Endodermal cell (in vitro differentiated cells): ENCODE data around the gene SF3B3. TPM values are rescaled to one million over a fixed set of nuclear protein-coding genes. Genes with fewer than 3 reads are reported as not detected.
A peak's percentile ranks its signal among the peaks of the same experiment; 100 is the strongest.

Experiments
- DNase-seq: peaks from one replicate; pipeline ENCODE4 v3.0.0-alpha.2; 2017
- H3K27ac ChIP-seq: 2 replicates; pipeline ENCODE4 v1.5.1; 2013; ENCODE audit warnings: mild to moderate bottlenecking, low read depth, low read length, moderate library complexity
- H3K27me3 ChIP-seq: 2 replicates; pipeline ENCODE4 v1.6.1; 2013; ENCODE audit warnings: mild to moderate bottlenecking, low read length, moderate library complexity; ENCODE audit not compliant: insufficient read depth, control insufficient read depth, poor library complexity, severe bottlenecking
- H3K36me3 ChIP-seq: 2 replicates; pipeline ENCODE4 v1.7.0; 2013; ENCODE audit warnings: mild to moderate bottlenecking, low read length, moderate library complexity; ENCODE audit not compliant: control insufficient read depth, insufficient read depth
- H3K4me1 ChIP-seq: one replicate; pipeline ENCODE4 v1.7.0; 2013; ENCODE audit warnings: low read length; ENCODE audit not compliant: control insufficient read depth, insufficient read depth
- H3K4me3 ChIP-seq: 2 replicates; pipeline ENCODE4 v1.5.1; 2013; ENCODE audit warnings: mild to moderate bottlenecking, low read length, moderate library complexity
- H3K9ac ChIP-seq: 2 replicates; pipeline ENCODE4 v1.6.1; 2013; ENCODE audit warnings: mild to moderate bottlenecking, low read length, moderate library complexity; ENCODE audit not compliant: poor library complexity, severe bottlenecking; ENCODE audit errors: extremely low read depth
- H3K9me3 ChIP-seq: 2 replicates; pipeline ENCODE4 v1.6.1; 2013; ENCODE audit warnings: mild to moderate bottlenecking, low read length, moderate library complexity; ENCODE audit not compliant: control insufficient read depth
- H3K27ac Mint-ChIP-seq: 2 replicates; pipeline ENCODE4 v1.8.0; 2020; ENCODE audit warnings: mixed read lengths
- H3K27me3 Mint-ChIP-seq: 2 replicates; pipeline ENCODE4 v1.8.0; 2021; ENCODE audit warnings: mild to moderate bottlenecking, mixed read lengths; ENCODE audit not compliant: insufficient read depth
- H3K36me3 Mint-ChIP-seq: 2 replicates; pipeline ENCODE4 v1.8.0; 2020; ENCODE audit warnings: low read depth, mixed read lengths
- H3K4me1 Mint-ChIP-seq: 2 replicates; pipeline ENCODE4 v1.8.0; 2020; ENCODE audit warnings: mixed read lengths
- H3K4me3 Mint-ChIP-seq: 2 replicates; pipeline ENCODE4 v1.8.0; 2020; ENCODE audit warnings: mild to moderate bottlenecking, moderate library complexity, mixed read lengths
- H3K9me3 Mint-ChIP-seq: 2 replicates; pipeline ENCODE4 v1.8.0; 2020; ENCODE audit warnings: mild to moderate bottlenecking, mixed read lengths
- CTCF ChIP-seq: fragments of 200-600 bp; sonication (generic); conservative IDR thresholded peaks from 2 replicates; pipeline ENCODE4 v1.5.0; 2021; ENCODE audit warnings: antibody characterized with exemption, mild to moderate bottlenecking
- WGBS, 2 experiments: methylation state at CpG; one replicate each; pipeline versions ENCODE4 v1.1.5 to v1.1.7; 2013; ENCODE audit warnings: missing lambda C conversion rate in 2 of 2, mixed read lengths in 1 of 2; ENCODE audit not compliant: insufficient coverage in 1 of 2, insufficient read length in 1 of 2; 5-methylcytosine and 5-hydroxymethylcytosine counted together
- long read RNA-seq, 4 experiments: library from polyadenylated mRNA in 2 of 4; library from RNA in 1 of 4; library from capped mRNA in 1 of 4; stranded (forward) in 3 of 4; unstranded in 1 of 4; transcript quantifications; one replicate each; pipeline ENCODE4 v2.0.0, GENCODE V29; 2020 to 2021; ENCODE audit warnings: inconsistent platforms in 1 of 4
- polyA plus RNA-seq, 2 experiments: library from polyadenylated mRNA; stranded (reverse); fragments of 50-300 nt; gene quantifications; one replicate each; pipeline ENCODE4 v1.2.3, GENCODE V29; 2013
- total RNA-seq, 2 donors: library from RNA; stranded (reverse); fragmentation: NEBNext Ultra II Directional in 1 of 2; extraction: Animal tissue kit (Norgen Biotek cat#: 25700) in 1 of 2; gene quantifications; 2 replicates in 1 of 2; 3 replicates in 1 of 2; pipeline ENCODE4 v1.2.1, GENCODE V29; 2021

Gene SF3B3
- 100 to 1,000 TPM; 479 to 484 TPM for total RNA-seq
- 277 TPM for polyA plus RNA-seq (2013, experiment 1 of 2)
- polyA plus RNA-seq (2013, experiment 2 of 2) = 225 TPM
- long read RNA-seq, experiment 1, full-length matches to known transcripts = 7 of 69 reads
- long read RNA-seq, experiment 1, partial matches to known transcripts = 29 of 69 reads
- long read RNA-seq, experiment 1, other reads (novel, unspliced or antisense) = 33 of 69 reads
- long read RNA-seq, experiment 2, full-length matches to known transcripts = 279 of 359 reads
- long read RNA-seq, experiment 2, partial matches to known transcripts = 46 of 359 reads
- long read RNA-seq, experiment 2, other reads (novel, unspliced or antisense) = 34 of 359 reads
- long read RNA-seq, experiment 3, full-length matches to known transcripts = 1,082 of 1,267 reads
- long read RNA-seq, experiment 3, partial matches to known transcripts = 66 of 1,267 reads
- long read RNA-seq, experiment 3, other reads (novel, unspliced or antisense) = 119 of 1,267 reads
- long read RNA-seq, experiment 4, full-length matches to known transcripts = 4 of 29 reads
- long read RNA-seq, experiment 4, partial matches to known transcripts = 22 of 29 reads
- long read RNA-seq, experiment 4, other reads (novel, unspliced or antisense) = 3 of 29 reads

- peak within 1 kb of the TSS; percentile 100 for H3K4me3 ChIP-seq
- Mint-ChIP-seq H3K36me3 (peaks cover 30% of the 10 kb centered on the region), H3K4me3 (peak within 1 kb of the TSS; percentile 92), H3K27ac (peak within 1 kb of the TSS; percentile 96), H3K9me3 (no peaks in the 10 kb centered on the region), H3K4me1 (peaks cover 27% of the 10 kb centered on the region), H3K27me3 (no peaks in the 10 kb centered on the region)
- no peak for TF ChIP-seq CTCF
- H3K27me3 ChIP-seq = no peaks in the 10 kb centered on the region
- peak; percentile 82 for DNase-seq
- peaks cover 33% of the 10 kb centered on the region for H3K36me3 ChIP-seq
- peak within 1 kb of the TSS; percentile 95 for H3K27ac ChIP-seq
- H3K4me1 ChIP-seq = no peaks in the 10 kb centered on the region
- 1% methylated on average over 12 to 32 of the region's 32 CpGs for WGBS, 2 experiments
- peak within 1 kb of the TSS; percentile 96 for H3K9ac ChIP-seq
- no peaks in the 10 kb centered on the region for H3K9me3 ChIP-seq
These were observed at the start of gene SF3B3 for GRCh38 chr16:70523743-70524398. TSS of gene SF3B3 (plus strand) at chr16:70523816. CDS start at chr16:70526657, 2,841 bp downstream.

GRCh38 chr16:70474320-70475053, 49.1 kb upstream of the SF3B3 start:
- Mint-ChIP-seq H3K27me3 (no peaks in the 10 kb centered on the region), H3K27ac (no peak overlapping the region), H3K9me3 (no peaks in the 10 kb centered on the region), H3K4me1 (peaks cover 3% of the 10 kb centered on the region), H3K36me3 (peaks cover 2% of the 10 kb centered on the region), H3K4me3 (no peak overlapping the region)
- no peak overlapping the region for H3K27ac ChIP-seq
- H3K9me3 ChIP-seq = no peaks in the 10 kb centered on the region
- WGBS, 2 experiments = 92 to 94% methylated on average over 11 to 22 of the region's 22 CpGs
- H3K36me3 ChIP-seq = no peaks in the 10 kb centered on the region
- no peak overlapping the region for H3K9ac ChIP-seq
- no peak overlapping the region for H3K4me3 ChIP-seq
- TF ChIP-seq CTCF = no peak
- H3K4me1 ChIP-seq = no peaks in the 10 kb centered on the region
- peak; percentile 46 for DNase-seq
- H3K27me3 ChIP-seq = no peaks in the 10 kb centered on the region
